Measurements from ENCODE around the gene KMT2D. TPM values are rescaled to one million over a fixed set of nuclear protein-coding genes. Genes with fewer than 3 reads are reported as not detected.

Gene KMT2D
- total RNA-seq, 2 donors from 2014 or later, result 82.7 to 99.7 TPM

DNA sequence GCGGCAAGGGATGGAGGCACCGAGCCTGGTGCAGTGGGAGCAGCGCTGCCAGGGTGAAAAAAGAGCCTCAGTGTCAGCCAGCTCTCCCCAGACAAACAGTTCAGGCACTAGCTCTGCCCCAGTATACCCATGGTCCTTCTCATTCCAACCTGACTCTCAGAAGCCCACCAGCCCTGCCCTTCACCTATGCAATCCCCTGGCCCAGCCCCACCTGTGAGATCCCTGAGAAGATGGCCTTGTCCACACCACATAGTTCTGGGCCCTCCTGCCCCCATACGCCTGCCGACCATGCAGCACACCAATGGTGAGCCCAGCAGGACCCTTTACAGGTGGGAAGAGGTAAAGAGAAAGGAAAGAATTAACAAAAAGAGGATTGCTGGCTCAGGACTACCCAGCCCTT lies 6.5 kb downstream of the KMT2D start:
- intact Hi-C loops (cut with DNase I), result no loop called here
- Histone ChIP-seq H3K4me1 (replicated peaks) (peaks cover 29% of the 10 kb centered on the region), H3K27ac (peak overlapping the region in 1 of 2 donors; percentile 51), H3K4me3 (no peak overlapping the region), H3K36me3 (peaks cover 36 to 39% of the 10 kb centered on the region in 2 donors), H3K9me3 (no peaks in the 10 kb centered on the region), H3K27me3 (replicated peaks; ENCODE audit: insufficient read depth) (no peaks in the 10 kb centered on the region)
- DNase-seq (ENCODE audit: low spot score), result no peak
- 95% methylated on average over 5 of the region's 5 CpGs for WGBS
- TF ChIP-seq POLR2AphosphoS5 (IDR thresholded peaks at IDR 0.05) (no peak), POLR2A (IDR thresholded peaks at IDR 0.05) (no peak)
- TF ChIP-seq, protein P1, sequence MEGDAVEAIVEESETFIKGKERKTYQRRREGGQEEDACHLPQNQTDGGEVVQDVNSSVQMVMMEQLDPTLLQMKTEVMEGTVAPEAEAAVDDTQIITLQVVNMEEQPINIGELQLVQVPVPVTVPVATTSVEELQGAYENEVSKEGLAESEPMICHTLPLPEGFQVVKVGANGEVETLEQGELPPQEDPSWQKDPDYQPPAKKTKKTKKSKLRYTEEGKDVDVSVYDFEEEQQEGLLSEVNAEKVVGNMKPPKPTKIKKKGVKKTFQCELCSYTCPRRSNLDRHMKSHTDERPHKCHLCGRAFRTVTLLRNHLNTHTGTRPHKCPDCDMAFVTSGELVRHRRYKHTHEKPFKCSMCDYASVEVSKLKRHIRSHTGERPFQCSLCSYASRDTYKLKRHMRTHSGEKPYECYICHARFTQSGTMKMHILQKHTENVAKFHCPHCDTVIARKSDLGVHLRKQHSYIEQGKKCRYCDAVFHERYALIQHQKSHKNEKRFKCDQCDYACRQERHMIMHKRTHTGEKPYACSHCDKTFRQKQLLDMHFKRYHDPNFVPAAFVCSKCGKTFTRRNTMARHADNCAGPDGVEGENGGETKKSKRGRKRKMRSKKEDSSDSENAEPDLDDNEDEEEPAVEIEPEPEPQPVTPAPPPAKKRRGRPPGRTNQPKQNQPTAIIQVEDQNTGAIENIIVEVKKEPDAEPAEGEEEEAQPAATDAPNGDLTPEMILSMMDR (IDR thresholded peaks at IDR 0.05), result no peak

DNA sequence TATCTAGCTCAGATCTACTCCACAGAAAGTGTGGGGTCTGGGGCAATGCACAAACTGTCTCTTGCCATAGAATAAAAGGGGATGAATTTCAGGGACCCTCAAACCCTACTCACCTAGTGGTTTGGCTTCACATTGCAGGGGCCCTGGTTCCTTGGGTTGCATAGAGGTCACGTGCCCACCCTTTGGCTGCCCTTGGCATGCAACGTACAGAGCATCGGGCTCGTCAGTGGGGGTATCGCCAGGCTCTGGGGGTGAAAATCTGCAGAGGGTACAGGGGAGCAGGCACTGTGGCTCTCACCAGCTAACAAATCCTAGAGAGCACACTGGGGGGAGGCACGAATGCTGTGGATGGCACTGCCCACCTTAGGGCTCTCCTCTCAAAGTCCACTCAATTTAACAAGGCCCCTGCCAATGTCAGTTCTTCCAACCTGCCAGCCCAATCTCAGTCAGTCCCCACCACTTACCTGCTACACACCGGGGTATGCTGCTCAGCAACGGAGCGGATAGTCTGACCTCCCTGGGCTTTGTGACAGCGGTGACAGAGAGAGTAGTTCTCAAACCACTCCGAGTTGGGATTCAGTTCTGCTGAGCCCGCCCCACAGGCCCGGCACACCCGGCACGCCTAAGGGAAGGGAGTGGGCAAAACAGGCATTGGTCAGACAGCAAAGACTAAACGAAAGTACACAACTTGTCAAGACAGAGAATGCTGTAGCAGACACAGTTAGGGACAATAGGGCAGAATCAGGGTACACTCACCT lies 8.0 kb downstream of the KMT2D start:
- H3K4me1 ChIP-seq (replicated peaks), result peaks cover 29% of the 10 kb centered on the region
- no peaks in the 10 kb centered on the region for H3K9me3 ChIP-seq
- WGBS, result 86% methylated on average over 16 of the region's 16 CpGs
- no peak for TF ChIP-seq POLR2A (IDR thresholded peaks at IDR 0.05)
- TF ChIP-seq, protein P1 (IDR thresholded peaks at IDR 0.05), result no peak
- TF ChIP-seq POLR2AphosphoS5 (IDR thresholded peaks at IDR 0.05), result no peak
- H3K27me3 ChIP-seq (replicated peaks; ENCODE audit: insufficient read depth), result no peaks in the 10 kb centered on the region
- H3K27ac ChIP-seq, result no peak overlapping the region
- no peak overlapping the region for H3K4me3 ChIP-seq
- peaks cover 42 to 51% of the 10 kb centered on the region in 2 donors for H3K36me3 ChIP-seq
- intact Hi-C loops (cut with DNase I), result no loop called here
- no peak for DNase-seq (ENCODE audit: low spot score)

DNA sequence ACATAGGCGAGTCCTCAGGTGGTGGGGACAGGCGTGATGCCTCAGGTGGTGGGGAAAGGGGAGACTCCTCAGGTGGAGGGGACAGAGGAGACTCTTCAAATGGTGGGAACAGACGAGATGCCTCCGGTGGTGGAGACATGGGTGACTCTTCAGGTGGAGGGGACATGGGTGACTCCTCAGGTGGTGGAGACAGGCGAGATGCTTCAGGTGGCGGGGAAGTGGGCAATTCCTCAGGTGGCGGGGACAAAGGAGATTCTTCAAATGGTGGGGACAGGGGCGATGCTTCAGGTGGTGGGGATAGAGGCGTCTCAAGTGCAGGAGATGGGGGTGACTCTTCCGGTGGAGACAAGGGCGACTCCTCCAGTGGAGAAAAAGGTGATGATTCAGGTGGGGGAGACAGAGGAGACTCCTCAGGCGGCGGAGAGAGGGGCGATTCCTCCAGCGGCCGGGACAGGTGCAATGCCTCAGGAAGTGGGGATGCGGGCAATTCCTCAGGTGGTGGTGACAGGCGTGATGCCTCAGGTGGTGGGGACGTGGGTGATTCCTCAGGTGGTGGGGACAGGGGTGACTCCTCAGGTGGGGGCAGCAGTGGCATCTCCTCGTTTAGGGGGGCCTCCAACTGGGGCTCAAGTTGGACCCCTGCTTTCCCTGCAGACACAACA lies 8.7 kb downstream of the KMT2D start:
- 86% methylated on average over 20 of the region's 20 CpGs for WGBS
- intact Hi-C loops (cut with DNase I), result no loop called here
- peaks cover 42 to 51% of the 10 kb centered on the region in 2 donors for H3K36me3 ChIP-seq

DNA sequence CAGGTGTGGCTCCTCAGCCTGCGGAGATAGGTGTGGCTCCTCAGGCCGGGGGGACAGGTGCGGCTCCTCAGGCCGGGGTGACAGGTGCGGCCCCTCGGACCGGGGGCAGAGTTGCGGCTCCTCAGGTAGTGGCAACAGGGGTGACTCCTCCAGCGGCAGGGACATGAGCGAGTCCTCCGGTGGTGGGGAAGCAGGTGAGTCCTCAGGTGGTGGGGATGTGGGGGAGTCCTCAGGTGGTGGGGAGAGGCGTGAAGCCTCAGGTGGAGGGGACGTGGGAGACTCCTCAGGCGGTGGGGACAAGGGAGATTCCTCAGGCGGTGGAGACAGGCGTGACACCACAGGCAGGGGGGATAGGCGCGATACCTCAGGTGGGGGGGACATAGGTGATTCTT lies 9.2 kb downstream of the KMT2D start:
- Histone ChIP-seq H3K27me3 (replicated peaks; ENCODE audit: insufficient read depth) (no peaks in the 10 kb centered on the region), H3K36me3 (peaks cover 42 to 55% of the 10 kb centered on the region in 2 donors), H3K4me3 (no peak overlapping the region), H3K9me3 (no peaks in the 10 kb centered on the region), H3K27ac (no peak overlapping the region), H3K4me1 (replicated peaks) (peaks cover 18% of the 10 kb centered on the region)
- WGBS, result 90% methylated on average over 18 of the region's 18 CpGs
- intact Hi-C loops (cut with DNase I), result no loop called here
- TF ChIP-seq POLR2A (IDR thresholded peaks at IDR 0.05) (no peak), POLR2AphosphoS5 (IDR thresholded peaks at IDR 0.05) (no peak)
- TF ChIP-seq, protein P1 (IDR thresholded peaks at IDR 0.05), result no peak
- DNase-seq (ENCODE audit: low spot score), result no peak

More for the DNA sequence above, 8.7 kb downstream of the KMT2D start:
- TF ChIP-seq POLR2A (IDR thresholded peaks at IDR 0.05) (no peak), POLR2AphosphoS5 (IDR thresholded peaks at IDR 0.05) (no peak)
- TF ChIP-seq, protein P1 (IDR thresholded peaks at IDR 0.05), result no peak
- no peak for DNase-seq (ENCODE audit: low spot score)
- Histone ChIP-seq H3K27me3 (replicated peaks; ENCODE audit: insufficient read depth) (no peaks in the 10 kb centered on the region), H3K27ac (no peak overlapping the region), H3K4me1 (replicated peaks) (peaks cover 22% of the 10 kb centered on the region), H3K9me3 (no peaks in the 10 kb centered on the region), H3K4me3 (no peak overlapping the region)

All from prostate gland (tissue), 2 donors.